Adrenal gland (tissue), 12 donors: ENCODE data around the gene OXSR1. TPM values are rescaled to one million over a fixed set of nuclear protein-coding genes. Genes with fewer than 3 reads are reported as not detected.

Source experiments
- DNase-seq, 7 donors: peaks; one replicate each; pipeline ENCODE4 v3.0.0-alpha.2; 2019 to 2020
- H3K27ac ChIP-seq, 5 donors: fragments of 200-600 bp; sonication (generic) in 4 of 5; 1 replicate in 3 of 5; 2 replicates in 2 of 5; pipeline versions ENCODE4 v1.5.1 to v1.8.0; 2016 to 2020; ENCODE audit warnings: mild to moderate bottlenecking in 1 of 5
- H3K27me3 ChIP-seq: fragments of 200-600 bp; 2 replicates; pipeline ENCODE4 v1.8.0; 2021
- H3K36me3 ChIP-seq, 2 donors: fragments of 200-600 bp; replicated peaks in 1 of 2; 1 replicate in 1 of 2; 2 replicates in 1 of 2; pipeline versions ENCODE4 v1.5.1 to v1.8.0; 2018 to 2022
- H3K4me1 ChIP-seq, 2 donors: fragments of 200-600 bp; replicated peaks in 1 of 2; 1 replicate in 1 of 2; 2 replicates in 1 of 2; pipeline versions ENCODE4 v1.5.1 to v1.8.0; 2018 to 2021
- H3K4me3 ChIP-seq, 4 donors: fragments of 200-600 bp; sonication (generic) in 3 of 4; one replicate each; pipeline ENCODE4 v1.5.1; 2016 to 2018
- H3K9me3 ChIP-seq, 3 donors: fragments of 200-600 bp; sonication (generic) in 1 of 3; replicated peaks in 1 of 3; 1 replicate in 2 of 3; 2 replicates in 1 of 3; pipeline versions ENCODE4 v1.5.1 to v1.8.0; 2016 to 2021
- CTCF ChIP-seq, 6 experiments: fragments of 450-650 bp in 4 of 6; fragments of 200-600 bp in 2 of 6; sonication (generic) in 1 of 6; IDR thresholded peaks; 1 replicate in 5 of 6; 2 replicates in 1 of 6; pipeline versions ENCODE4 v1.5.1 to v1.8.0; 2016 to 2021; ENCODE audit warnings: antibody characterized with exemption in 6 of 6, mild to moderate bottlenecking in 2 of 6, moderate library complexity in 1 of 6
- POLR2A ChIP-seq, 2 donors: fragments of 450-650 bp; IDR thresholded peaks; one replicate each; pipeline ENCODE4 v1.6.1; 2017; ENCODE audit warnings: antibody characterized with exemption in 2 of 2, mild to moderate bottlenecking in 2 of 2, moderate library complexity in 1 of 2
- WGBS, 4 donors: extraction: QIAGEN DNeasy Blood & Tissue Kit in 2 of 4; methylation state at CpG; one replicate each; pipeline versions ENCODE4 v1.1.5 to v1.1.7; 2013 to 2017; 5-methylcytosine and 5-hydroxymethylcytosine counted together
- intact Hi-C, 2 donors: fragments of 100-400 bp; cut with DNase I; formaldehyde crosslinking; loops; one replicate each; pipeline versions ENCODE4 v1.14.1 to v1.15.0; 2022 to 2023
- polyA plus RNA-seq, 3 donors: library from polyadenylated mRNA; stranded (reverse); fragments of 200-250 nt in 2 of 3; fragments of 350-450 nt in 1 of 3; fragmentation: Illumina TruSeq in 1 of 3; extraction: RNeasy Lipid Tissue Mini Kit (QIAGEN cat#74804) in 1 of 3; gene quantifications; one replicate each; pipeline ENCODE4 v1.2.3, GENCODE V29; 2013 to 2014
- total RNA-seq, 9 donors: library from RNA; depleted of rRNA in 4 of 9; stranded (reverse); fragments of >200 nt in 4 of 9; fragments of 120-200 nt in 1 of 9; fragmentation: NEBNext Ultra II Directional in 1 of 9; extraction: Animal tissue kit (Norgen Biotek cat#: 25700) in 1 of 9; gene quantifications; one replicate each; pipeline versions ENCODE4 v1.1.0 to v1.2.4, GENCODE V29; 2013 to 2023
- donor health status: healthy with polysubstance abuse.
- donor health status: Bipolar disorder and iron deficiency.
- donor health status: DM: yes; HTN: yes; CAD: no.
- donor health status: DM: no; HTN: no; CAD: no.
- donor health status: DM: no; HTN: no; CAD: no.
- donor health status: DM: yes; HTN: yes; CAD: no.

The OXSR1 gene
- total and polyA plus RNA-seq, 12 donors = 14.8 to 47.5 (median 29.3) TPM

- H3K9me3 ChIP-seq = no peaks in the 10 kb centered on the region
- WGBS, 4 donors = 79 to 95% (median 88%) methylated on average over 3 of the region's 3 CpGs
- no peaks in the 10 kb centered on the region for H3K4me1 ChIP-seq
- intact Hi-C loops = no loop called here
- H3K27ac ChIP-seq = no peak overlapping the region
- DNase-seq = no peak
- no peaks in the 10 kb centered on the region for H3K36me3 ChIP-seq
- TF ChIP-seq POLR2A (IDR thresholded peaks at IDR 0.05) (no peak), CTCF (IDR thresholded peaks at IDR 0.05) (no peak)
- H3K27me3 ChIP-seq = no peaks in the 10 kb centered on the region
- no peak overlapping the region for H3K4me3 ChIP-seq
These were observed 105.3 kb downstream of the OXSR1 start for GRCh38 chr3:38270606-38271005.

GRCh38 chr3:38271553-38271952, 106.2 kb downstream of the OXSR1 start:
- Histone ChIP-seq H3K4me3 (no peak overlapping the region), H3K9me3 (no peaks in the 10 kb centered on the region), H3K4me1 (no peaks in the 10 kb centered on the region), H3K36me3 (no peaks in the 10 kb centered on the region), H3K27ac (no peak overlapping the region), H3K27me3 (no peaks in the 10 kb centered on the region)
- intact Hi-C loops = no loop called here
- WGBS, 4 donors = 88 to 96% (median 91%) methylated on average over 5 of the region's 5 CpGs
- TF ChIP-seq CTCF (IDR thresholded peaks at IDR 0.05) (no peak), POLR2A (IDR thresholded peaks at IDR 0.05) (no peak)
- DNase-seq = no peak

DNA sequence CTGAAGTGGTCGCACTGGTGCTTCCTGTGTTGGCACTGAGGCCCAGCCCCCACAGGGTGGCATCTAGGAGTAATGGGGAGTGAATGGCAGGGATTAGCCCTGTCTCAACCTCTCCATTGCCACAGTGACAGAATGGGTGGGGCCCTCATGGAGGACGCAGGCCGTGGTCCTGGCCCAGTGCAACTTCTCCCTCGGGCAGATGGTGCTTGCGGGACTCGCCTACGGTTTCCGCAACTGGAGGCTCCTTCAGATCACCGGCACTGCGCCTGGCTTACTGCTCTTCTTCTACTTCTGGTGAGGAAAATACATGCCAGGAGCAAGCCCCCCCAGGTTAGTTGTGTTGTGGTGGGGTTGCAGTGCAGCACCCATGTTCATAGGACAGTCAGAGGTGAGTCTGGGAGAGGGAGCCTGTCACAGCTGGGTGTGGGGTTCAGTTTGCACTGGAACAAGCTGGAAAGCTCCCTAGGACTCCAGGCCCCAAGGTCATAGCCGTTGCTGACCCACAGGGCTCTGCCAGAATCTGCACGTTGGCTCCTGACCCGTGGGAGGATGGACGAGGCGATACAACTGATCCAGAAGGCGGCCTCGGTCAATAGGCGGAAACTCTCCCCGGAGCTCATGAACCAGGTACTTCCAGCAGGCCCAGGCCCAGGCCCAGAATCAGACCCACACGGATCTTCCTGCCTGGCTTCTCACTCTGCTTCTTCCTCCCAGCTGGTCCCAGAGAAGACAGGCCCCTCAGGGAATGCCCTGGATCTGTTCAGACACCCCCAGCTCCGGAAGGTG, 109.7 kb downstream of the OXSR1 start:
- 79 to 96% (median 85%) methylated on average over 14 to 21 of the region's 21 CpGs for WGBS, 4 donors
- H3K9me3 ChIP-seq = no peaks in the 10 kb centered on the region

DNA sequence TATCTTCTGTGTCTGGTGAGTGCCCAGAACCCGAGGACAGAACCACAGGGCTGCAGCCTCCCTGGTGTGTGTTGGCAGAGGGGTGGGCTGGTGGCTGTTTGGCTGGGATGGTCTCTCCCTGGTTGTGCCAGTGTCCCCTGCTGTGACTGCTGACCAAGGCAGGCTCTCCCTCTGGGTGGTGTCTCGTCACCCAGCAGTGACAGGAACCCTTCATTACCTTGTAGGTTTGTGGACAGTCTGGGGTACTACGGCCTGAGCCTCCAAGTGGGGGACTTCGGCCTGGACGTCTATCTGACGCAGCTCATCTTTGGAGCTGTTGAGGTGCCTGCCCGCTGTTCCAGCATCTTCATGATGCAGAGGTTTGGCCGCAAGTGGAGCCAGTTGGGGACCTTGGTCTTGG, 110.3 kb downstream of the OXSR1 start:
- 88 to 100% (median 95%) methylated on average over 1 to 8 of the region's 8 CpGs for WGBS, 4 donors
- Histone ChIP-seq H3K4me3 (no peak overlapping the region), H3K27me3 (no peaks in the 10 kb centered on the region), H3K36me3 (no peaks in the 10 kb centered on the region), H3K4me1 (no peaks in the 10 kb centered on the region), H3K9me3 (no peaks in the 10 kb centered on the region), H3K27ac (no peak overlapping the region)
- TF ChIP-seq CTCF (IDR thresholded peaks at IDR 0.05) = no peak
- no peak for TF ChIP-seq POLR2A (IDR thresholded peaks at IDR 0.05)
- intact Hi-C loops = no loop called here
- DNase-seq = no peak

More for the DNA sequence above, 109.7 kb downstream of the OXSR1 start:
- Histone ChIP-seq H3K36me3 (no peaks in the 10 kb centered on the region), H3K27ac (no peak overlapping the region), H3K27me3 (no peaks in the 10 kb centered on the region), H3K4me3 (no peak overlapping the region), H3K4me1 (no peaks in the 10 kb centered on the region)
- intact Hi-C loops = no loop called here
- DNase-seq = peak in 6 of 7 donors; percentile 28 to 67 (median 49)
- TF ChIP-seq CTCF (IDR thresholded peaks at IDR 0.05) (no peak), POLR2A (IDR thresholded peaks at IDR 0.05) (no peak)
